Gastrocnemius medialis (tissue), 4 donors: ENCODE results near the gene VAMP5.

Experiments
- CTCF ChIP-seq, 5 experiments: fragments of 450-650 bp in 3 of 5; fragments of 200-600 bp in 2 of 5; sonication (generic) in 2 of 5; IDR thresholded peaks in 4 of 5; conservative IDR thresholded peaks in 1 of 5; 1 replicate in 4 of 5; 2 replicates in 1 of 5; pipeline ENCODE4 v1.5.1; 2016 to 2019; ENCODE audit warnings: antibody characterized with exemption in 5 of 5, mild to moderate bottlenecking in 3 of 5, moderate library complexity in 3 of 5
- POLR2A ChIP-seq, 2 donors: fragments of 450-650 bp; IDR thresholded peaks; one replicate each; pipeline ENCODE4 v1.6.1; 2017; ENCODE audit warnings: antibody characterized with exemption in 2 of 2, mild to moderate bottlenecking in 2 of 2, moderate library complexity in 2 of 2

DNA sequence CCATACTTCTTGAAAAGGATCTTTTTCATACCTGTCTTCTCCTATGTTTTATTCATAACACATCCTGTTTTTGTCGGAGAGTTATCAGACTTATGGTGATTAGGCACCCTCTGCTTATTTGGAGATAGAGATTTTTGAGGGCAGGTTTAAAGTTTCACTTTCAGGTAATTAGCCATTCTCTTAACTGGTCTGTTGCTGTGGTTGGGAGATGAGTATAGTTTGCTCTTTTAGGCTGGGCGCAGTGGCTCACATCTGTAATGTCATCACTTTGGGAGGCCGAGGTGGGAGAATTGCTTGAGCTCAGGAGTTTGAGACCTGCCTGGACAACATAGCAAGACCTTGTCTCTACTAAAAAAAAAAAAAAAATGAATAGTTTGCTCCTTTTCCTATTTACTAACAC, 58.5 kb downstream of the VAMP5 start:
- TF ChIP-seq CTCF (IDR thresholded peaks at IDR 0.05 in 4 of 5, conservative IDR thresholded peaks at IDR 0.05 in 1 of 5) (no peak), POLR2A (IDR thresholded peaks at IDR 0.05) (no peak)
